ENCODE measurements around the gene ATG10. TPM values are rescaled to one million over a fixed set of nuclear protein-coding genes. Genes with fewer than 3 reads are reported as not detected.
"Not testable (repeated sequence)": the region's sequence is repeated elsewhere in the genome, so short reads cannot be mapped to it uniquely, and the experiment has no call there.

ATG10 gene
- 3.9 TPM for total RNA-seq
- long read RNA-seq, partial matches to known transcripts: 0 of 2 reads
- long read RNA-seq, other reads (novel, unspliced or antisense): 1 of 2 reads

DNA sequence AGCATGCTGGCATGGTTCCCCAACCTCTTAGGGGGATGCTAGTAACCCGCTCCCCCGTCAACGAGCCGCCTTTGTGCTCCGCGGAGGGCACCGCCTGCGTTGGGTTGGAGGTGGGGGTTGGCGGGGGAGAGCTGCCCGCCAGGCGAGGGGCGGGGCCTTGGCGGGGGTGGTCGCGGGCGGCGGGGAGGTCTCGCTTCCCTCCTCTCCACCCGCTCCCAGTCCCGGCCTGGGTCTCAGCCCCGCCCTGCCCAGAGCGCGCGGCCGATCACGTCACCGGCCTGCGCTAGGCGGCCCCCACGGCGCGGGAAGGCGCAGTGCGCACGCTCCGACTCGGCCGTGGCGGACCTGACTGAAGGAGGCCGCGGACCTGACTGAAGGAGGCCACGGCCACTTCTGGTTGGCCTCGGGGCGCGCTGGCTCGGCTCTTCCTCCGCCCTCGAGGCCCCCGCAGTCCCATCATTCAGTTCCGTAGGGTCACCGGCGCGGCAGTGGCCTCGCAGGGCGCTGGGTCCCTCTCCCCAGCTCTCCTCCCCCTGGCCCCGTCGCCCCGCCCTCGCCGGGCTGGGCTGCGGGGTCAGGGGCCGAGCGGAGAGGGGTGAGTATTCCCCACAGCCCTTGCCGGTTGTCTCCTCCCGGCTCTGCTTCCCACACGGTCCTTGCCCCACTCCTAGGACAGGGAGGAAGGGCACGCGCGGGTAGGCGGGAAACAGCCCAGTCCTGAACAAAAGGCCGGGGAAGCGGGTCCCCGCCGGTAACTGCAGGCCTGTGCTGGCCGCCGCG, at the start of gene ATG10:
Gene ATG10, plus strand, starts transcription at position 312 of the 780 bp plus-strand sequence. CDS start 15,548 bp downstream, outside the sequence.
- ATAC-seq: peak; percentile 100
- intact Hi-C loops (cut with DNase I): loop anchor here (1.0 to 5.0 kb wide), 3 partner anchors 115 to 465 kb away; partner anchors contain the start of gene SSBP2
- DNase-seq (ENCODE audit: missing footprints): peak; percentile 95

DNA sequence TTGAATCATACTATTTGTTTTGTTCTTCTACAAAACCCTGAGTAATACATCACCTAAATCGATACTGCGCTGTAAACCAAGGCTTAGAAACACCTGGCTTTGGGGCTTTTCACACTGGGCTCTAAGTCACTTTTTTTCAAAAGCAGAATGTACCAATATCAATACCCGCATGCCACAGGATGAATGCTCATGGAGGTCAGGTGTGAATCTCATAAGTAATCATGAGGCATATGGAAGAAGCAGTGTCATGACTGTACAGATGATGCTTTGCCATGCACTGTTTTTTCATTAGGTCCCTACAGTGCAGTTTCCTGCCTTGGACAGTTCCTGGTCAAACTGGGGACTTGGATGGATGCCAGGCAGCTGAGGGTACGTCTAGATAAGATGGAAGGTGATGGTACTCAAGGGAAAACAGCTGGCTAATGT, 49.0 kb upstream of the ATG10 start:
- intact Hi-C loops (cut with DNase I): no loop called here
- no peak for DNase-seq (ENCODE audit: missing footprints)
- no peak for ATAC-seq

DNA sequence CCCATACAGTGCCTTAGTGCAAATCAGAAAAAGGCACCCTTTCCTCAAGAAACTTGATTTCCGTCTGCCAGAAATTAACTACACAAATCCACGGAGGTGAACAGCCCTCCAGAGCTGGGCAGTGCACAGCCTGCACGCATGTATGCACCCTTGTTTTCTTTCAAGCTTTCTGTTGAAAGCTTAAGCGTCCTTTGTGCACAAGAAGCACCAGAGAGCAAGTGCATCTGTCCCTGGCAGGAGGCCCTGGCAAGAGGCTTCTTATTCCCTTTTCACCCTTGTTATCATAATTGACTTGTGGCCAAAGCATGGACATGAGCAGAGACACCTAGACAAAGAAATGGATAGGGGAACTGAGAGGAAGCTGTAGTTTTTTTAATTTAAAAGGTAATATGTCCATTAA, 47.4 kb upstream of the ATG10 start:
- intact Hi-C loops (cut with DNase I): no loop called here
- ATAC-seq: peak; percentile 79
- DNase-seq (ENCODE audit: missing footprints): peak; percentile 68

DNA sequence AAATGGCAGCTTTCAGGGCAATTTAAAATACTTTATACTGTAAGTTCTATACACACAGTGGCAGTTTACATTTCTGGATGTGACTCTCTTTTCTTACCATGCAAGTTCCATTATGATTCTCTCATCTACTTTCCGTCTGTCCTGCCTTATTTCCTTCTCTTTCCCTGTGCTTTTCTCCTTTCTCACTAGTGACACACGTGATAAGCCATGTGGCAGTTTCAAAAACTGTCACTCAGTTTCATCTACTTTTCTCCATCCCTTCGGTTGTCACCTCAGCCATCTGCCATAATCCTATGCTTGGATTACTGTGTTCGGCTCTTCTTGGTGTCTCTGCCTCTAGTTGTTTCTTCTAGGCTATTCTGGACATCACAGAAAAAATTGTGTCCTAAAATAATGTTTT, 46.8 kb upstream of the ATG10 start:
- no peak for ATAC-seq
- intact Hi-C loops (cut with DNase I): no loop called here
- no peak for DNase-seq (ENCODE audit: missing footprints)

DNA sequence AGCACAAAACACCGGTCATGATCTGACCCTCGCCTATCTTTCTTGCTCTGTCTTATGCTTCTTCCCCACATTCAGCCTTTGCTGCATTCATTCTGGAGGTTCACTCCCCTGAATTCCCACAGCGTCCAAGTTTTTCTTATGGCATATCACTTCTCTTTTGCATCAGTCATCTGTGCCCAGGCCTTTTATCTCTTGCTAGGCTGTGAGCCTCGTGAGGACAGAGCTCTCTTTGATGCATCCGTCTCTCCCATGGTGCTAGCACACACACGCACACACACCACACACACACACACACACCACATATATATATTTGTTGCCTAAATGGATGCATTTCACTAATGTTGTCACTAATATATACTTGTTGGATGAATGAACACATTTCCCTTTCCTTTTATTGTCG, 45.8 kb upstream of the ATG10 start:
- no peak for ATAC-seq
- no peak for DNase-seq (ENCODE audit: missing footprints)
- intact Hi-C loops (cut with DNase I): no loop called here

DNA sequence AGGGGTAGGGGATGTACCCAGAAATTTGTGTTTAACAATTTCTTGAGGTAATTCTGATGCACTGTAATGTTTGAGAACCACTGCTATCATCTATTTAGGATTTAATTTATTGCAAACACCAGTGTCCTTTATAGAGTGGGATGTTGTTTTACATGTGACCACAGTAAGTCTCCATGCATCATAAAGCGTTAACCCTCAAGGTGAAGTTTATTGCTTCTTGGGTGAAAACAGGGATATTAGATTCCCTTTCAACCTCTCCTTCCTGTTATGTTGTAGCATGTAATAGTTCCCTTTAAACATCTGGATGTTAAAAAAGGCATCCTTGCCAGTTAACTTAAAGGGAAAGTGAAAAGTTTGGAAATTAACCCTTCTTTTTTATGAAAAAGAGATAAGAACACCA, 35.8 kb upstream of the ATG10 start:
- intact Hi-C loops (cut with DNase I): no loop called here
- ATAC-seq (no peak), DNase-seq (ENCODE audit: missing footprints) (no peak)

DNA sequence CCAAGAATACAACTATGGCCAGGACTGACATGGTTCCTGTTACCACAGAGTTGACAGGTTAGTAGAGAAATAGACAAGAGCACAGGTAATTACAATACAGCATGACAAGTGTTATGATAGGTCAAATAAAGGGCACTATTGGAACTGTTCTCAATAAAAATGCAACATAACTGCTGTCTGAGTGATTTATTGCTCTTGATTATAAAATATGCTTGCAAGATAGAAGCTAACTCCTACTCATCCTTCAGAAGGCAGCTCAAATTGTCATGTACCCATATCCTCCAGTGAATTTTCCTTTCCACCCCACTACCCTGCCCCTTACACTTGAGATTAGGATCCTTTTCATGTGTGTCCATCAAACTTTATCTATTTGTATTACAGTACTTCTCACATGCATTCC, 35.1 kb upstream of the ATG10 start:
- intact Hi-C loops (cut with DNase I): no loop called here
- no peak for ATAC-seq
- DNase-seq (ENCODE audit: missing footprints): no peak

DNA sequence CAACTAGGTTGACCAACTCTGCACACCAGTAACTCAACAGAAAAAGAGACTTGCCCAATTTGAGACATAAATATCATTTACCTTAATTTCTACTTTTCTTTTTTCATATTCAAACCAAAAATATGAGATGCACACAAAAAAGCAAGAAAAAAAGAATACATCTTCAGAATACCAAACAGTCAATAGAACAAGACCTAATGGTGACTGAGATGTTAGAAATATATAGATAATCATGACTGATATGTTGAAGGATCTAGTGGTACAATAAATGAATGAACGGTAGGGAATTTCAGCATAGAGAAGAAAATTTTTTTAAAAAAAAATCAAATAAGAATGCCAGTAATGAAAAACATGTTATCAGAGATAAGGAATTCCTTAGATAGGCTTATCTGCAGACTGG, 29.1 kb upstream of the ATG10 start:
- DNase-seq (ENCODE audit: missing footprints): no peak
- ATAC-seq: no peak
- intact Hi-C loops (cut with DNase I): no loop called here

DNA sequence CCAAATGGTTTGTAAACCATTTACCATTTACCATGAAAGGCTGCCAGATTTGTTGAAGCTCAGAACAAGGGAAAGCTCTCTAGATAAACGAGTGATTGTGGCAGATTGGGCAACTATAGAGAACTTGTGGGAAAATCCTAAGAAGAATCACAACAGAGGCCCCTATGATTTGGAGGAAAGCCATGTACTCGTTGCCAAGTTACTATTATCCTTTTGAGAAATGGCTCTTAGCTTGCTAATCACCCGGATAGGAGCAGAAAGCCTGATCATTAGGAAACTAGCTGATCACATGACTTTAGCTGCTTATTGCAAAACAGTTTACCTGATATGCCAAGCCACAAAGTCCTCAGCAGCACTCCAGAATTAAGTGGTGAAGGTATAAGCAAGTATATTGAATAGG, 23.5 kb upstream of the ATG10 start:
- DNase-seq (ENCODE audit: missing footprints) (no peak), ATAC-seq (no peak)
- intact Hi-C loops (cut with DNase I): no loop called here

DNA sequence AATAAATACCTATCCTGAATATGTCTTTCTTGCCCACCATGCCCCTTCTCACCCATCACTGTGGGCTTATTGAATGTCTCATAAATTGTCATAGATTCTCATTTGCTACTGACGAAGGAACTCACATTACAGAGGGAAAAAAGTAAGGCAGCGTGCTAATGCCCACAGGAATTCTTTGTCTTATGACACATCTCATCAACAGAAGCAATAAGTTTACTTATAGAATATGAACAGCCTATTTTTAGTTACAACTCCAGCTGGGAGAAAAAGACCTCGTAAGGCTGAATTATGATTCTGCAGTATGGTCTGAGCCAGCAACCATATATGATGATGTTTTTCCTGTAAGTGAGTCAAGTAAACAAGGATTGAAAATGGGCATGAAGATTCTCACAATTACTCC, 22.4 kb upstream of the ATG10 start:
- ATAC-seq (no peak), DNase-seq (ENCODE audit: missing footprints) (no peak)
- intact Hi-C loops (cut with DNase I): no loop called here

DNA sequence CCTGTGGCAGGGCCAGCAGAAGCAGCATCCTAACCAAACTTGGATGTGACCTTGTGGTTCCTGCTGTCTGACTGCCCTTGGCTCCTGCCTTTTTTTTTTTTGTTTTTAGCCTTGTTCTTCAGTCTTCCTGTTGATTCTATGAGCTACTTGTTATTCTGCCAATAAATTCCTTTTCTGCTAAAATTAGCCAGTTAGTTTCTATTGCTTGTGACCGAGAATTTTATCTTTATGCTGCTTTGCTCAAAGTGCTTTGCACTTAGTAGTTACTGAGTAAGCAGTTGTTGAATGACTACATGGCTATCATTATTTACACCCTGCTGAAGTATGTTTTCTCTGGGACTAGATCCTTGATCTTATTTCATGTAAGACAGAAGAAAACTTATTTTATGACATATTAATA, 20.8 kb upstream of the ATG10 start:
- ATAC-seq: no peak
- intact Hi-C loops (cut with DNase I): no loop called here
- no peak for DNase-seq (ENCODE audit: missing footprints)

DNA sequence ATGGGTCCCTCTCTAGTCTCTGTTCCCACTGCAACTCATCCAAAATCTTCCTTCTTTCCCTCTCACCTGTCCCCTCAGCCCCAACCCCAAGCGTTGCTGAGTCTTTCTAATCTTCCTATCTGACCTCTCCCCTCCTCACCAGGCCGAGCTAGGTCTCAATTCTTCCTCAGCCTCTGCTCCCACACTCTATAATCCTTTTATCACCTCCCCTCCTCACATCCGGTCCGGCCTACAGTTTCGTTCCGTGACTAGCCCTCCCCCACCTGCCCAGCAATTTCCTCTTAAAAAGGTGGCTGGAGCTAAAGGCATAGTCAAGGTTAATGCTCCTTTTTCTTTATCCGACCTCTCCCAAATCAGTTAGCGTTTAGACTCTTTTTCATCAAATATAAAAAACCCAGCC, 17.0 kb upstream of the ATG10 start:
- intact Hi-C loops (cut with DNase I); ATAC-seq; DNase-seq (ENCODE audit: missing footprints): not testable (repeated sequence)

DNA sequence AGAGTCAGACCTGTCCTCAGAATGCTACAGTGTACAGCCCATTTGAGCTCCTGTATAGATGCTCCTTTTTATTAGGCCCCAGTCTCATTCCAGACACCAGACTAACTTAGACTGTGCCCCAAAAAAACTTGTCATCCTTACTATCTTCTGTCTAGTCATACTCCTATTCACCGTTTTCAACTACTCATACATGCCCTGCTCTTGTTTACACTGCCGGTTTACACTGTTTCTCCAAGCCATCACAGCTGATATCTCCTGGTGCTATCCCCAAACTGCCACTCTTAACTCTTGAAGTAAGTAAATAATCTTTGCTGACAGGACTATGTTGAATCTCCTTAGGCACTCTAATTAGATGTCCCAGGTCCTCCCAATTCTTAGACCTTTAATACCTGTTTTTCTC, 13.7 kb upstream of the ATG10 start:
- DNase-seq (ENCODE audit: missing footprints); ATAC-seq; intact Hi-C loops (cut with DNase I): not testable (repeated sequence)

DNA sequence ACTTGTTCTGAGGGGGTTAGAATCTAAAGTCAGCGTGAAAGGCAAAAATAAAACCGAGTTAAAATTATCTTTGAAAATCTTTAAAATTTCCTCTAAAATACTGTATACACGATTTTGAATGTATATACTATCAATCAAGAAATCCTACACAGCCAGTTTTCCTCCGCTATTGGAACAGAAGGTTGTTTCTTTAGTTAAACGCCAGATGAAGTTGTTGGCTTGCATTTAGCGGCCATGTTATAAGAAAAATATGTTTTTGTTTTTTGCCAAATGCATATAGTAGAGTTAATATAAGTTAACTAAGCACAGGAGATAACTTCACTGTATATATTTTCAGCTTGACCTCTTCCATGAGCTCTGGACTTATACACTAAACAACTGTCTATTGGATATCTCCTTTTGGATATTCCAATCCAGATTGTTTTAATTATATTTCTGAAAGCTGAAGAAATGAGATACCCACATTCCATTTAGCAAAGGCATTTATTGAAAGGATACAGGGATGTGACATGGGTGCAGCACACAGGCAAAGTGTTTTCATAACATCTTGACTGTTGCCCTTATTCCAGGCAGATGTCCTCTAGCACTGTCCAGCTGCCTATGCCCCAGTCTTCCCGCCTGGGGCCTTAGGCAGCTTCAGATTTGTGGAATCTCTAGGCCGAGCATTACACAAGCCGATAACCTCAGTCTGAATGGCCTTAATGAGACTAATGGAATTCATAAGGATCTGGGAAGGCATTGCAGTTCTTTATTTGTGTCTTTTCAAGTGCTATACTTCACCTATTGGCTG, 10.0 kb upstream of the ATG10 start:
- DNase-seq (ENCODE audit: missing footprints) (no peak), ATAC-seq (no peak)
- intact Hi-C loops (cut with DNase I): no loop called here

DNA sequence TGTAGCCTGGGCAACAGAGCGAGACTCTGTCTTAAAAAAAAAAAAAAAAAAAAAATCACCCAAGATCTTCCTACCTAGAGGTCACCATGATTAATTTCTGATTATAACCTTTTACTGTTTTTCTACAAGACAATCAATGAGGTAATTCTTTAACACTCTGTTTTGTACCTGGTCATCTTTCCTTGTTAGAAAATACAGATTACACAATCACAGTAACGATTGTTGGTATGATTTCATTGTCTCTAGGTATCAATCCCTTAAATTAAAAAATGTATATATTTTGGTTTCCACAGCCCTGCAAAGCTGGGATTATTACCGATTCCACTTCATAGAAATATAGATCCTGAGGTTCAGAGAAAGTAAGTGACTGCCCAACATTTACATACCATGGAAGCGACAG, 8.3 kb upstream of the ATG10 start:
- no peak for DNase-seq (ENCODE audit: missing footprints)
- no peak for ATAC-seq
- intact Hi-C loops (cut with DNase I): no loop called here

DNA sequence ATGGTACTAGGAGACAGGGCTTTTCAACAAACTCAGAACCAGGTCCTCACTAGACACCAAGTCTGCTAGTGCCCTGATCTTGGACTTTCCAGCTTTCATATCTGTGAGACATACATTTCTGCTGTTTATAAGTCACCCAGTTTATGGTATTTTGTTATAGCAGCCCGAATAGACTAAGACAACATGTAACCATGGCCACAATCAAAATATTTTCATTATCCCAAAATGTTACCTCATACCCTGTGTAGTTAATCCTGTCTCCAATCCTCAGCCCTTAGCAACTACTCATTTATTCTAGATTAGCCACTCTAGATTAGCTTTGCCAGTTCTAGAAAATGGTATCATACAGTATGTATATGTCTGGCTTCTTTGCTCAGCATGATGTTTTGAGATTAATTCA, 6.3 kb upstream of the ATG10 start:
- intact Hi-C loops (cut with DNase I): no loop called here
- DNase-seq (ENCODE audit: missing footprints) (no peak), ATAC-seq (no peak)

DNA sequence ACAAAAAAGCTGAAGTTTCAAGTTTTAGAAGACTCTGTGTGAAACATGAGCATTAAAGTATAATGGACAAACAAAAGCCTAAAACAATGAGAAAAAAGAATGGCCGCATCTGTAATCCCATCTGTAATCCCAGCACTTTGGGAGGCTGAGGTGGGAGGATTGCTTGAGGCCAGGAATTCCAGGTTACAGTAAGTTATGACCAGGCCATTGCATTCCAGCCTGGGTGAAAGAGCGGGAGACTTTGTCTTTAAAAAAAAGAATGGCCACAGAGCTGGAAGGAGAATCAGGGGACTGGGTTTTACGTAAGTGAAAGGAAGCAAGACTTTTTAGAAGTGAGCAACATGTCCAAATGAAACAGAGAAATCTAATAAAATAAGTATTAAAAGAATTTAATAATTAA, 2.6 kb upstream of the ATG10 start:
- ATAC-seq (no peak), DNase-seq (ENCODE audit: missing footprints) (no peak)
- intact Hi-C loops (cut with DNase I): no loop called here

DNA sequence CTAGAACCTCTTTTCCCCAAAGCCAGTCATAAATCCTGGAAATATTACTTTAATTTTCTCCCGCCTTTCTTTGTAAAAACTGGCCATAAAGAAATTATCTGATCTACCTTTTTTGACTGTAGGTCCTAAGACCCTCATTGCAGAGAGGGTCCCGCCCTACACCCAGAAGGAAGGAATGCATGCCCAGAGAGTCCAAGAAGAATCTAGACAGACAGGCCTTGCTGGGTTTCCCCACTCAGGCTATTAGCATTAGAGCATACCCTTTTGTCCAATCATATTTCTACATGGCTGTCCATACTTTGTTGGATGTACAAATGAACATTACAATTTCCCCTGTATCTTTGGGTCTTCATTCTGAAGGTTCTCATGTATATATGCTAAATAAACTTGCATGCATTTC, 1.9 kb upstream of the ATG10 start:
- ATAC-seq (no peak), DNase-seq (ENCODE audit: missing footprints) (no peak)
- intact Hi-C loops (cut with DNase I): loop anchor here (5.0 kb wide), 2 partner anchors 113 to 463 kb away; no protein-coding TSS in a partner anchor

DNA sequence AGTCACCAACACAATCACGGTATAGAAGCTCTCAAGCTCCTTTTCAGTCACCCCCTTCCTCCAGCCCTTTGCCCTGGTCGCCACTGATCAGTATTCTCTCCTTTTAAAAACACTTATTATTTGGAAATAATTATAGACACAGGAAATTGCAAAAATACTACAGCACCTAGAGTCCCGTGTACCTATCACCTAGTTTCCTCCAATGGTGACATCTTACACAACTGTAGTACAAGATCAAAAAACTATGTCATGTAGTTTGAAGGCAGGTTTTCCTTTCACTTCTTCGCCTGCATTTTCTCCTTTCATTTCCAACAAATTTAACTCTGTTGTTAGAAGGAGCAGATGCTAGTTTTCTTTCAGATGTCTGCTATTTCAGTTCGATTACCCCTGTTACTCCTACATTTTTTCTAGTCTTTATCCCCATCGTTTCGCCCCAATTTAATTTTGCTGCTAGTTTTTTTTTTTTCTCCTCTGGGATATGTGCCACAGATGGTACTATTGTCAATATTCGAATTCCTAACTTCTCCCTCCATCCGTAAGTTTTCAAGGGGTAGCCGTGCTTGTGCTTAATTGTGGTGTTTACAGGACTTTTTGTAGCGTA, 612 bp upstream of the ATG10 start:
- intact Hi-C loops (cut with DNase I): loop anchor here (5.0 kb wide), 2 partner anchors 114 to 464 kb away; no protein-coding TSS in a partner anchor
- no peak for ATAC-seq

DNA sequence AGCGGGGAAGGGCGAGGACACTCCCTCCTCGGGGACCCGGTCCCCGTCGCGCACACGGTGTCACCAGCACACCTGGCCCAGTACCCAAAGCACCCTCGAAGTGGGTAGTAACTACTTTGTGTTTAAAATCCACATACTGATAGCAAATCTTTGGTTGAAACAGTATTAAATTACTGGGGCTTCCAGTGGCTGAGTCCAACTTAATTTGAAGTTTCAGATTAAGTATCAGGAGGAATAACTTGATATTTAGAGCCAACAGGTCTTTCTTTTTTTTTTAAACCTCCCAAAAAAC, 615 bp downstream of the ATG10 start:
- DNase-seq (ENCODE audit: missing footprints) (no peak), ATAC-seq (no peak)
- intact Hi-C loops (cut with DNase I): loop anchor here (1.0 to 5.0 kb wide), 3 partner anchors 115 to 465 kb away; partner anchors contain the start of gene SSBP2

More for the DNA sequence above, 612 bp upstream of the ATG10 start:
- no peak for DNase-seq (ENCODE audit: missing footprints)

Data from Right ventricle myocardium inferior (tissue), 1 donor.